ENCODE measurements around the gene CASTOR1.

The CASTOR1 gene

GRCh38 chr22:30244066-30244465 is 45.2 kb downstream of the CASTOR1 start:
- DNase-seq = no peak

- no peak for DNase-seq
Observed at GRCh38 chr22:30243661-30244060, 45.6 kb downstream of the CASTOR1 start.

- no peak for DNase-seq
Observed at GRCh38 chr22:30241576-30242371, 47.5 kb downstream of the CASTOR1 start.

- no peak for DNase-seq
Observed at GRCh38 chr22:30240541-30241417, 48.5 kb downstream of the CASTOR1 start.

GRCh38 chr22:30239488-30240405 is 49.6 kb downstream of the CASTOR1 start:
- no peak for DNase-seq

GRCh38 chr22:30238661-30239487 is 50.4 kb downstream of the CASTOR1 start:
- no peak for DNase-seq

GRCh38 chr22:30238136-30238535 is 51.2 kb downstream of the CASTOR1 start:
- DNase-seq = no peak

GRCh38 chr22:30236875-30237274 is 52.4 kb downstream of the CASTOR1 start:
- no peak for DNase-seq

GRCh38 chr22:30235687-30236170 is 53.6 kb downstream of the CASTOR1 start:
- no peak for DNase-seq
